Measurements from ENCODE around the gene ZNF469.

DNA sequence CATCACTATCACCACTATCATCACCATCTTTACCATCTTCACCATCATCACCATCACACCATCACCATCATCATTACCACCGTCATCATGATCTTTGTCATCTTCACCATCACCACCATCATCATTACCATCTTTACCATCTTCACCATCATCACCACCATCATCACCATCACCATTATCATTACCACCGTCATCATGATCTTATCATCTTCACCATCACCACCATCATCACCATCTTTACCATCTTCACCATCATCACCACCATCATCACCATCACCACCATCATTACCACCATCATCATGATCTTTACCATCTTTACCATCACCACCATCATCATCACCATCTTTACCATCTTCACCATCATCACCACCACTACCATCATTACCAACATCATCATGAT is 10.2 kb upstream of the ZNF469 start:
- TF ChIP-seq CTCF (conservative IDR thresholded peaks at IDR 0.05 in 1 of 2, IDR thresholded peaks at IDR 0.05 in 1 of 2; ENCODE audit: extremely low read depth in 1 of 2, insufficient read depth in 1 of 2, low read depth in 1 of 2, low read length in 2 of 2), result no peak
- TF ChIP-seq EZH2 (IDR thresholded peaks at IDR 0.05; ENCODE audit: borderline replicate concordance, low read length), result no peak

Data from mammary epithelial cell (primary cell).